H1 (cell line): ENCODE results near the gene MRM3. TPM values are rescaled to one million over a fixed set of nuclear protein-coding genes. Genes with fewer than 3 reads are reported as not detected.

Source experiments
- NRF1 ChIP-seq: IDR thresholded peaks from 2 replicates; pipeline ENCODE4 v1.6.1; 2011; ENCODE audit warnings: mild to moderate bottlenecking, low read depth, low read length, improper control_type of control experiment
- POLR2AphosphoS5 ChIP-seq: IDR thresholded peaks from 2 replicates; pipeline ENCODE4 v1.6.1; 2011; ENCODE audit warnings: low read depth, low read length
- RAD21 ChIP-seq, 2 experiments: IDR thresholded peaks in 1 of 2; conservative IDR thresholded peaks in 1 of 2; 2 replicates each; pipeline ENCODE4 v1.6.1; 2011; ENCODE audit warnings: low read depth in 2 of 2, low read length in 2 of 2, improper control_type of control experiment in 1 of 2, inconsistent platforms in 1 of 2, mild to moderate bottlenecking in 1 of 2, moderate library complexity in 1 of 2
- SP2 ChIP-seq: IDR thresholded peaks from 2 replicates; pipeline ENCODE4 v1.6.1; 2012; ENCODE audit warnings: mild to moderate bottlenecking, low read length, inconsistent platforms
- ZNF274 ChIP-seq: IDR thresholded peaks from 2 replicates; pipeline ENCODE4 v1.7.0; 2012; ENCODE audit warnings: low read length, borderline replicate concordance; ENCODE audit errors: extremely low read depth
- polyA plus RNA-seq, 7 experiments: library from polyadenylated mRNA; depleted of rRNA in 3 of 7; stranded (reverse) in 5 of 7; unstranded in 2 of 7; fragments of >200 nt in 5 of 7; fragments of 200-250 nt in 2 of 7; gene quantifications; 1 replicate in 5 of 7; 2 replicates in 1 of 7; 4 replicates in 1 of 7; pipeline versions ENCODE4 v1.2.1 to v1.2.3, GENCODE V29; 2011 to 2013; ENCODE audit warnings: missing spikeins in 2 of 7, mixed read lengths in 2 of 7
- total RNA-seq: library from RNA; stranded (reverse); fragmentation: NEBNext Ultra II Directional; extraction: Animal tissue kit (Norgen Biotek cat#: 25700); gene quantifications from 2 replicates; pipeline ENCODE4 v1.2.1, GENCODE V29; 2021

Gene MRM3
- total and polyA plus RNA-seq, 2 of the 8 experiments (the other 6 are each of a cell fraction or from before 2014, with no cell fraction given): 10.1 to 20.8 TPM

DNA sequence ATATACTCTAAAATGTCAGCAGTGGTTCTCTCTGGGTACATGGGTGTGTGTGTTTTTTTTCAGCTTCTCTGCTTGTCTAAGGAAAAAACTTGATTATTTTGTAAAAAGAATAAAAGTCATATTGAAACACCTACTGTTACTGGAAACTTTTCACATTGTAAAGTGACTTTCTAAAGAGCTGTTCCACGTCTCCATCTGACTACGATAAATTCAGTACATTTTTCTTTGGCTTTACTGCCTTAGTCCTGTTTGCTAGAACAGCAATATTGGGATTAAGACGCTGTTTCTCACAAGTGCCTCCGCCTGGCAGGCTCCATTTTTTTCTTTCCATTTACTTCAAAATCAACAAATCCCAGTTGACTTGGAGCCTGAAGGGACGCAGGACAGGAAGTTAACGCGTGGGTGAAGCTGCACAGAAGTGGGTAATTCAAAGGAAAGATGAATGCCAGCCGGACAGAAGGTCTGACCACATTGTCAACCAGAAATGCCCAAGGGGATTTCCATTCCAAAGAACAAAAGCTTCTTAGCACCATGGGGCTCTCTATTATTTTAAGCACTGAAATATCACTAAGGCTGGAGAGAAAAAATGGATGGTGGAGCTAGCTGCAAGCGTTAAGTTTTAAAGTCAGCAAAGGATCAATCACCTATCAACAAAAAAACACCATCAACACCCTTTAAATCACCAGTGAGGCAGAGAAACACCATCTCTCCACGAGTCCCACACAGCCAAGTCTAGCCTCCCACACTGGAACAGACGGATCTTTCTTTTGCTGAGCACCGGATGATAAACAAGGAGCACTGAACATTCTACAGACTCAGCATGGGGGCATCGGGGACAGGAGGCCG, 8.5 kb upstream of the MRM3 start (continued):
- no peak for TF ChIP-seq NRF1
- TF ChIP-seq ZNF274: no peak
- no peak for TF ChIP-seq POLR2AphosphoS5
- no peak for TF ChIP-seq RAD21 (IDR thresholded peaks at IDR 0.05 in 1 of 2, conservative IDR thresholded peaks at IDR 0.05 in 1 of 2; ENCODE audit: low read depth in 2 of 2, low read length in 2 of 2)
- TF ChIP-seq SP2: no peak
